ENCODE data around the gene C2orf92.

C2orf92 gene

DNA sequence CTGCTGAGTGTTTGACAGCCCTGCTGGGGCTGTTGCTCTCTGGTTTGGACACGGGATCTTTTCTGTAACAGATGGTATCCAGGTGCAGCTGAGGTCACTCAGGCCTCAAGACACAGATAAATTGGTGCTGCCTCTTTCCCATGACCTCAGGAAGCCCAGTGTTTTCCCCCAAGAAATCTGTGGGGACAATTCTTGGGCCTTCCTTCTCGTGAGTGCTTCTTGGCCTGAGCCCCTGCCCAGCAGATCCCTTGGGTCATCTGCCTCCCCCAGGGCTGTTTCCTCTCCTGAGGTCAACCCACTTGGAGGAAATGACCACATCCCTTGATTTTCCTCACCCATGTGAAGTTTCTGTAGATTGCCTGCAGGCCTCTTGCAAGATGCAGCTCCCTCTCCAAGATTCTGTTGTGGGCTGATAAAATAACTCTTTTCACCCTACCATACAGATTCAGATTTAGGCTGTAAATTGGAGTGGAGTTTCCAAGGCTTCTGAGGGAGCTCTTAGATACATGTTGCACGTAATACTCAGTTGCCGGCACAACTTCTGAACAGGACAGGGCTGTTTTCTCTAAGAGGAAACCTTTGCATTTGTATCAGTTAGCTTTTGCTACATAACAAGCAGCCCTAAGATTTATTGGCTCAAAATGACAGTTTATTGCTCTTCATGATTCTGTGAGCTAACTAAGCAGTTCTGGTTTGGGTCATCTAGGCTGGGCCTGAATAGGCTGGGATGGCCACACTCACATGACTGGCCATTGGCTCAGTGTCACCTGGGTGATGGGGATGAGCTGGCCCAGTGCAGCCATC lies 57.0 kb downstream of the C2orf92 start:
- DNase-seq (ENCODE audit: low read depth) = no peak
- H3K4me3 ChIP-seq (ENCODE audit: low read depth, low read length) = no peak overlapping the region
- TF ChIP-seq, protein P1, sequence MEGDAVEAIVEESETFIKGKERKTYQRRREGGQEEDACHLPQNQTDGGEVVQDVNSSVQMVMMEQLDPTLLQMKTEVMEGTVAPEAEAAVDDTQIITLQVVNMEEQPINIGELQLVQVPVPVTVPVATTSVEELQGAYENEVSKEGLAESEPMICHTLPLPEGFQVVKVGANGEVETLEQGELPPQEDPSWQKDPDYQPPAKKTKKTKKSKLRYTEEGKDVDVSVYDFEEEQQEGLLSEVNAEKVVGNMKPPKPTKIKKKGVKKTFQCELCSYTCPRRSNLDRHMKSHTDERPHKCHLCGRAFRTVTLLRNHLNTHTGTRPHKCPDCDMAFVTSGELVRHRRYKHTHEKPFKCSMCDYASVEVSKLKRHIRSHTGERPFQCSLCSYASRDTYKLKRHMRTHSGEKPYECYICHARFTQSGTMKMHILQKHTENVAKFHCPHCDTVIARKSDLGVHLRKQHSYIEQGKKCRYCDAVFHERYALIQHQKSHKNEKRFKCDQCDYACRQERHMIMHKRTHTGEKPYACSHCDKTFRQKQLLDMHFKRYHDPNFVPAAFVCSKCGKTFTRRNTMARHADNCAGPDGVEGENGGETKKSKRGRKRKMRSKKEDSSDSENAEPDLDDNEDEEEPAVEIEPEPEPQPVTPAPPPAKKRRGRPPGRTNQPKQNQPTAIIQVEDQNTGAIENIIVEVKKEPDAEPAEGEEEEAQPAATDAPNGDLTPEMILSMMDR (IDR thresholded peaks at IDR 0.05; ENCODE audit: insufficient read depth, low read depth, low read length, missing control alignments) = no peak

DNA sequence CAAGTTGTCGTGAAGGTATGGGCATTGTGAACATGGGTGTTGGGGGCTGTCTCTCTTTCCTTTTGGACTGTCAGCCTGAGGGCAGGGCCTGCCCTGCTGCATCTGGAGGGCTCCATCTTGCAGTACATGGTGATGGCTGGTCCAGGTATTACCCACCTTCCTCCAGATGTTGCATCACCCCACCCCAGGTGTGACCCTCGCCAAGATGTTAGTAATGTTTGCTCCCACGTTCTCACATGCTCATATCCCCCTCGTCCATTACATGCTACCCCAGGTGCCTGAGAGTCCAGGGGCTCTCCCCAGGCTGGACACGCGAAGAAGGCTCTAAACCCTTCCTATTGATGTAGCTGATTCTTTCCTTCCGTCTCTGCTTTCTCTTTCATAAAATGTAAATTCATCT lies 57.8 kb downstream of the C2orf92 start:
- no peak overlapping the region for H3K4me3 ChIP-seq (ENCODE audit: low read depth, low read length)
- no peak for DNase-seq (ENCODE audit: low read depth)
- TF ChIP-seq, protein P1 (IDR thresholded peaks at IDR 0.05; ENCODE audit: insufficient read depth, low read depth, low read length, missing control alignments) = no peak

DNA sequence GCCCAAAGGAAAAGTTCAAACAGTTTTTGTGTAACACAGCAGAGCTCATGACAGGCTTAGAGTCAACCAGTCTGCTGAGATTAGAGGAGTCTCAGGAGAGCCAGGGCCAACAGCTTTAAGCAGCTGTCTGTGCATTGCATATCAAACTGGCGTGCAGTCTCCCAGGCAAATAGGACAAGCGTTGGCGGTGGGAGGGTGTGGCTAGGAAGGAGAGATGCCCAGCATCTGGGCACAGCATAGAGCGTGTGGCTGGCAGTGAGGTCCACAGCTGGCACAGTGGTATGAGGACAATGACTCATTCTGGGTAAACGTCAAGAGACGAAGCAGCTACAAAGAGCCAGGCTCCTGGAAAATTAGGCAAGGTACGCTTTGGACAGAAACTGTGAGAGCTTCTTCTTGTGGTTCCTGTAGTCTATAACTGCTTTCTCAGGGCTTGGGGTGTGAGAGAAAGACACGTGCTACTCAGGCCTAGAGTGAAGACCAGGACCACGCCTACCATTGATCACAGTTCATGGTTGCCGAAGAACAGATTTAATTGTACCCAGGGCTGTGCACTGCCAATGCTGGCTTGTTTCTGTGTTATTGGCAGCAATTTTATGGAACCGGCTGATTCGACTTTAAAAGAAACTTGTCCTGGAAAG lies 58.7 kb downstream of the C2orf92 start:
- no peak overlapping the region for H3K4me3 ChIP-seq (ENCODE audit: low read depth, low read length)
- no peak for DNase-seq (ENCODE audit: low read depth)

DNA sequence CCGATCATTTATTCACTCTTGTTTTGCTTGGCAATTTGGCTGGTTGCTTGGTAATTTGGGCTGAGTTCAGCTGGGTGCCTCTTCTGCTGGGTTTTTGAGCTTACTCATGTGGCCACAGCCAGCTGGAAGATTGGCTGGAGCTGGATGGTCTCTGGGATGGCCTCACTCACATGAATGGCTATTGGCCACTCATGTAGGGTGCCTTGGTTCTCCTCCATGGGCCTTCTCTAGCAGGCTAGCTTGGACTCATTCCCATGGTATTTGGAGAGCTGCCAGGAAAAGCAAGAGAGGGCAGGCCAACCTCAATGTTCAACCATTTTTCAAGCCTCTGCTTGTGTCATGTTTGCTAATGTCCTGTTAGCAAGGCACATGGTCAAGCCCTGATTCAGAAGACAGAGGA lies 60.7 kb downstream of the C2orf92 start:
- TF ChIP-seq, protein P1 (IDR thresholded peaks at IDR 0.05; ENCODE audit: insufficient read depth, low read depth, low read length, missing control alignments) = no peak
- H3K4me3 ChIP-seq (ENCODE audit: low read depth, low read length) = no peak overlapping the region
- no peak for DNase-seq (ENCODE audit: low read depth)

More for the DNA sequence above, 58.7 kb downstream of the C2orf92 start:
- TF ChIP-seq, protein P1 (IDR thresholded peaks at IDR 0.05; ENCODE audit: insufficient read depth, low read depth, low read length, missing control alignments) = no peak

DNA sequence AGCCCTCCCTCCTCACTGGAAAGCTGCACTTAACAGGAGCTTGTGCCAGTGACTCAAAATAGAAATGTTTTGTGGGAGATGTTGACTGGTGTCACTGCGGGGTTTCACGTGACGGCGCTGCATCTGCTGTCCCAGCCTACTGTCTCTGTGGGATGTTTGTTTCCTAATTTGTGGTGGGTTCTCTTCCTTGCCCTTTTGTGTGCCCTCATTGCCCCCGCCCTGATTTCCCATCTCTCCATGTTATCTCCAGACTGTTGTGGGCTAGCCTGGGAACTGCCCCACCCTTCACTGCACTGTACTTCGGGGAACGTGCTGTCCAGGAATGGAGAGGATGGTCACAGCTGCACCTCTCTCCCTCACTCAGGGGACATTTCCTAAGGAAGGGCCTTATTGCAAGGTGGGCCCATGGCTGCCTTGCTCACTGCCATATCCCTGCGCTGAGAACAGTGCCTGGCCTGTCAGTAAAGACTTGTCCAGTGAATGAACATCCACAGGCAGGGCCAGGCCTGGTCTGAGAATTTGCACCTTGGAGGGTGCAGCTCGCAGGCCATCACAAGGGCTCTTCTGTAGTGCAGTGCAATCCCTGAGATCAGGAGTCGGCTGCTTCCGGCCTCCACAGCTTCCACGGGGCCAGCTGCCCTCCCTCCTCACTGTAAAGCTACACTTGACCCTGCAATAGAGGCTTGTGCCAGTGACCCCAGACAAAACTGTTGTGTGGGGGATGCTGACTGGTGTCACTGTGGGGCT lies 61.9 kb downstream of the C2orf92 start:
- no peak overlapping the region for H3K4me3 ChIP-seq (ENCODE audit: low read depth, low read length)
- DNase-seq (ENCODE audit: low read depth) = no peak
- TF ChIP-seq, protein P1 (IDR thresholded peaks at IDR 0.05; ENCODE audit: insufficient read depth, low read depth, low read length, missing control alignments) = no peak

DNA sequence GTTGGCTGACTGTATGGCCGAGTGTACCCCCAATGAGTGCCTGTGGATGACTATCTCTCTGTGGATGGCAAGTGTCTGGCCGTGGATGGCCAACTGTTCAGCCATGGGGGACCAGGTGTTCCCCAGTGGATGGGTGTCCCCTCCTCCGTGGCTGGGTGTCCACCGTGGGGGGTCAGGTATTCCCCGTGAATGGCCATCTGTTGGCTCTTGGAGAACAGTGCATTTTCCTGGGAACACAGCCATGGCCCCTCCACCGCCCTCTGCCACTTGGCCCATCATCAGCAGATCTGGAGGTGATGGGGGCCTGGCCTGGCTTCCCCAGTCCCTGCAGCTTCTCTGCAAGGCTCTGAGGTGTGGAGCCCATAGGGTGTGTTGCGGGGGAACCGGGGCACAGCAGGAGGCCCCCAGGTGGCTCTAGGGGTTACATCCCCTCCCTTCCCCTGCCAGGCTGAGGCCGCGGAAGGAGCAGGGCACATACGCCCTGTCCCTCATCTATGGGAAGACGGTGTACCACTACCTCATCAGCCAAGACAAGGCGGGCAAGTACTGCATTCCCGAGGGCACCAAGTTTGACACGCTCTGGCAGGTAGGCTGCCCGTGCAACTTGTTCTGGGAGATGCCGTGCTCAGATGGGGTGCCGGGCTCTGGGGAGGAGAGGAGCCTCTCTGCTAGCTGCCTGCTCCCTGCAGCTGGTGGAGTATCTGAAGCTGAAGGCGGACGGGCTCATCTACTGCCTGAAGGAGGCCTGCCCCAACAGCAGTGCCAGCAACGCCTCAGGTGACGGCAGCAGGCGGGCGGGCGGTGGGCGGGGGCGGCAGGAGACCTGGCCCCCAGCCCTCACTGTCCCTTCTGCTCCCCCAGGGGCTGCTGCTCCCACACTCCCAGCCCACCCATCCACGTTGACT lies 63.2 kb downstream of the C2orf92 start:
- no peak for DNase-seq (ENCODE audit: low read depth)
- H3K4me3 ChIP-seq (ENCODE audit: low read depth, low read length) = no peak overlapping the region
- TF ChIP-seq, protein P1 (IDR thresholded peaks at IDR 0.05; ENCODE audit: insufficient read depth, low read depth, low read length, missing control alignments) = no peak

Measured in GM12865 (cell line).